Upper lobe of right lung (tissue), 1 donor: ENCODE results near the gene AHNAK. TPM values are rescaled to one million over a fixed set of nuclear protein-coding genes. Genes with fewer than 3 reads are reported as not detected.

Source experiments
- ATAC-seq: fragments of 200-7000 bp; cut with Tn5 transposase; one replicate; pipeline ENCODE4 v1.9.1; 2020; ENCODE audit warnings: mild to moderate bottlenecking, moderate library complexity
- DNase-seq: peaks from one replicate; pipeline ENCODE4 v3.0.0-alpha.2; 2020
- H3K27ac ChIP-seq: fragments of 200-600 bp; one replicate; pipeline ENCODE4 v1.8.0; 2022
- H3K27me3 ChIP-seq: fragments of 200-600 bp; one replicate; pipeline ENCODE4 v1.8.0; 2022; ENCODE audit warnings: mild to moderate bottlenecking
- H3K36me3 ChIP-seq: fragments of 200-600 bp; one replicate; pipeline ENCODE4 v1.8.0; 2022
- H3K4me1 ChIP-seq: fragments of 200-600 bp; one replicate; pipeline ENCODE4 v1.8.0; 2022
- H3K4me3 ChIP-seq: fragments of 200-600 bp; one replicate; pipeline ENCODE4 v1.8.0; 2022; ENCODE audit warnings: mild to moderate bottlenecking
- H3K9me3 ChIP-seq: fragments of 200-600 bp; one replicate; pipeline ENCODE4 v1.8.0; 2022
- intact Hi-C: fragments of 100-400 bp; cut with DNase I; formaldehyde crosslinking; loops from one replicate; pipeline ENCODE4 v1.11.0; 2022
- total RNA-seq: library from RNA; stranded (reverse); fragmentation: NEBNext Ultra II Directional; extraction: Animal tissue kit (Norgen Biotek cat#: 25700); gene quantifications from one replicate; pipeline ENCODE4 v1.2.1, GENCODE V29; 2021
- TF ChIP-seq, protein P1 (sequence below): fragments of 200-600 bp; IDR thresholded peaks from one replicate; pipeline ENCODE4 v1.8.0; 2022; ENCODE audit warnings: antibody characterized with exemption
- donor health status: DM: no; HTN: yes; CAD: no; lungs with severe emphysema.

Gene AHNAK
- total RNA-seq, 1 donor from 2014 or later: 819 TPM

DNA sequence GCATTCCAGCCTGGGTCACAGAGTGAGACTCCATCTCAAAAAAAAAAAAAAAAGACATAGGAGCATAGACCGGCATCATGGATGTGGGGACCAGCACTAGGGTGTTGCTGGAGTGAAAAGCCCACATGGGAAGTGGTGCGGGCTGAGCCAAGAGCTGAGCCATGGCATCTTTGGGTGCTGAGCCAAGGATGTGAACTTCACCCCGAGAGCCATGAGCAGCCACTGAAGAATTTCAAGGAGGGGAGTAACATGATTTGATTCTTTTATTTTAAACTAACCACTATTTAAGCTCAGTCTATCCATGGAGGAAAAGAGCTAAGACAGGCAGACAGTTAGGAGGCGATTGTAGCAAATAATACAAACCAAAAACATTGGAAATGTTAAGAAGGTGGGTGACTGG is 57.4 kb downstream of the AHNAK start:
- no peak for DNase-seq
- Histone ChIP-seq H3K27ac (no peak overlapping the region), H3K4me1 (no peaks in the 10 kb centered on the region), H3K36me3 (no peaks in the 10 kb centered on the region), H3K4me3 (no peak overlapping the region), H3K9me3 (no peaks in the 10 kb centered on the region), H3K27me3 (no peaks in the 10 kb centered on the region)
- ATAC-seq: no peak
- intact Hi-C loops: loop anchor here (10.0 kb wide), 1 partner anchor 54 kb away; no protein-coding TSS in a partner anchor
- TF ChIP-seq, protein P1, sequence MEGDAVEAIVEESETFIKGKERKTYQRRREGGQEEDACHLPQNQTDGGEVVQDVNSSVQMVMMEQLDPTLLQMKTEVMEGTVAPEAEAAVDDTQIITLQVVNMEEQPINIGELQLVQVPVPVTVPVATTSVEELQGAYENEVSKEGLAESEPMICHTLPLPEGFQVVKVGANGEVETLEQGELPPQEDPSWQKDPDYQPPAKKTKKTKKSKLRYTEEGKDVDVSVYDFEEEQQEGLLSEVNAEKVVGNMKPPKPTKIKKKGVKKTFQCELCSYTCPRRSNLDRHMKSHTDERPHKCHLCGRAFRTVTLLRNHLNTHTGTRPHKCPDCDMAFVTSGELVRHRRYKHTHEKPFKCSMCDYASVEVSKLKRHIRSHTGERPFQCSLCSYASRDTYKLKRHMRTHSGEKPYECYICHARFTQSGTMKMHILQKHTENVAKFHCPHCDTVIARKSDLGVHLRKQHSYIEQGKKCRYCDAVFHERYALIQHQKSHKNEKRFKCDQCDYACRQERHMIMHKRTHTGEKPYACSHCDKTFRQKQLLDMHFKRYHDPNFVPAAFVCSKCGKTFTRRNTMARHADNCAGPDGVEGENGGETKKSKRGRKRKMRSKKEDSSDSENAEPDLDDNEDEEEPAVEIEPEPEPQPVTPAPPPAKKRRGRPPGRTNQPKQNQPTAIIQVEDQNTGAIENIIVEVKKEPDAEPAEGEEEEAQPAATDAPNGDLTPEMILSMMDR: no peak

DNA sequence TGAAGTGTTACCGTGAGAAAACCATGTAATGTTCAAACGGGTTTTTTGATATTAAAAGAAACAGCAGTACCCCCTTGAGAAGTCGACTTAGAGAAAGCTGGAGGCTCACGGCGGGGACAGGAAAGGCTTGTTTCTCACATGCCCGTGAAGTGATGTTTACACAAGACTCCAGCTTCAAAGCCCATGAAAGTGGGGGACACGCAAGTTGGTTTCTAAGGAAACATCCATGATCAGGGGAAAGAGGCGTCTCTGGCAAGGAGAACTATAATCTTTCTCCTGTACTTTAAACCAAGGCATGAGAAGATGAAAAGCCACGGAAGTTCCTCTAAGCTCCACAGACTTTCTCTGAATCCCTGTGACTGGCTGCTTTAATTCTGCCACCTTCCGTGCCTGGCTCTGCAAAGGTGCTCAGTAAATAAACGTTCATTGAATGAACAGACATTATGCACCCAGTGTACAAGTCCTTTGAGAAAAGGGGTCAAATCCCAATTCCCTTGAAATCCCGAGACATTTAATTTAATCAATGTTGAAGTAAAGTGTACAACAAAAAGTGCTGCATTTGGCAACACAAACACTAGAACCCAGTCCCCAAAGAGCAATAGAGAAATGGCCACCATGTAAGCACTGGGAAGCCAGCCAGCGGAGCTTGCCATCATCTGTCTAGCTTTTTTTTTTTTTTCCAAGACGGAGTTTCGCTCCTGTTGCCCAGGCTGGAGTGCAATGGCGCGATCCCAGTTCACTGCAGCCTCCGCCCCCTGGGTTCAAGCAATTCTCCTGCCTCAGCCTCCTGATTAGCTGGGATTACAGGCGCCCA is 58.7 kb downstream of the AHNAK start:
- Histone ChIP-seq H3K27ac (no peak overlapping the region), H3K4me1 (no peaks in the 10 kb centered on the region), H3K27me3 (no peaks in the 10 kb centered on the region), H3K4me3 (no peak overlapping the region), H3K36me3 (no peaks in the 10 kb centered on the region), H3K9me3 (no peaks in the 10 kb centered on the region)
- TF ChIP-seq, protein P1: no peak
- ATAC-seq: no peak
- intact Hi-C loops: loop anchor here (10.0 kb wide), 1 partner anchor 53 kb away; no protein-coding TSS in a partner anchor
- DNase-seq: no peak

DNA sequence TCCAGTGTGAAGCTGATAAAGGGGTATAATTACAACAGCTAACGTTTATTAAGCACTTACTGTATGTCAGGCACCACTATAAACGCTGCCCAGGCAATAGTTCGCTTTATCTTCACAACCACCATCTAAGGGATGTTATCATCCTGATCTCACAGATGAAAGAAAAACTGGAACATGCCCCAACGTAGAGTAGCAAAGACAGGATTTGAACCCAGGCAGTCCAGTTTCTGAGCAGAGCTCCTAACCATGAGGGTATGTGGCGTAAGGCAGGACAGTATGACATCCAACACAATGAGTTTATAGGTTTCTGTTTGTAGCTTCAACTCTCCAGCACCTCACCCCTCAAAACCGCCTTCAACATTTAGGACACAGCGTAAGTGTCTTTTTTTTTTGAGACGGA is 59.5 kb downstream of the AHNAK start:
- no peaks in the 10 kb centered on the region for H3K4me1 ChIP-seq
- no peak overlapping the region for H3K4me3 ChIP-seq
- no peaks in the 10 kb centered on the region for H3K9me3 ChIP-seq
- intact Hi-C loops: loop anchor here (10.0 kb wide), 1 partner anchor 52 kb away; no protein-coding TSS in a partner anchor
- H3K36me3 ChIP-seq: no peaks in the 10 kb centered on the region
- H3K27ac ChIP-seq: no peak overlapping the region
- DNase-seq (no peak), ATAC-seq (no peak)
- TF ChIP-seq, protein P1: no peak
- H3K27me3 ChIP-seq: no peaks in the 10 kb centered on the region

DNA sequence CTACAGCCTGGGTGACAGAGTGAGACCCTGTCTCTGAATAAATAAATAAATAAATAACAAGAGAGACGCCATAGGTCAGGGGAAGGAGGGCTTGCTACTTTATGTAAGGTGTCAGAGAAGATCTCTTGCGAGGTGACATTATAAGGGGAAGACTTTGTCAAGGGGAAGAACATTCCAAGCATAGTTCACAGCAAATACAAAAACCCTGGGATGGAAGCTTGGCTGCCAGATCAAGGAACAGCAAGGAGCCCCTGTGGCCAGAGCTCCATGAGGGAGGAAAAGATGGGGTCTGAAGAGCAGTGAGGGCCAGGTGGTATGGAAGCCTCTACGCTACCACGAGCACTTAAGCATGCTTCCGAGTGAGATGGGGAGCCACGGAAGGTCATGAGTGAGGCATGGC is 62.3 kb downstream of the AHNAK start:
- ATAC-seq (no peak), DNase-seq (no peak)
- Histone ChIP-seq H3K9me3 (no peaks in the 10 kb centered on the region), H3K36me3 (no peaks in the 10 kb centered on the region), H3K27me3 (no peaks in the 10 kb centered on the region), H3K27ac (no peak overlapping the region), H3K4me1 (no peaks in the 10 kb centered on the region), H3K4me3 (no peak overlapping the region)
- TF ChIP-seq, protein P1: no peak
- intact Hi-C loops: loop anchor here (10.0 kb wide), 1 partner anchor 50 kb away; no protein-coding TSS in a partner anchor

DNA sequence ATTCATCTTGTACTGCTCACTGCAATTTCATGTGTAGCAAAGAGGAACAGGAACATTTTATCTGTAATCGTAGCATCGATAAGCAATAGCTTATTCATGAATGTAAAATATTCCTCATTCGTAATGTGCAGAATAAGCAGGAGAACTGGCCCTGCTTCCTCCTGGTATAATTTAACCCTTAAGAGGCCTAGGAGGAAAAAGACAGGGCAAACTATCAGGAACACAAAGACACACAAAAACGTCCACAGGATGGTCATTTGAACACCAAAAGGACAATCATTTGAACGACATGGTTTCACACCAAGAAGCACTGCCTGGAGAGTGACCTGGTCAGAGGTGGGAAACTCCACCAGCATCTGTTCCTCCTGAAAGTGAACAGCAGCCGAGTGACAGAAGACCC is 63.9 kb downstream of the AHNAK start:
- Histone ChIP-seq H3K9me3 (no peaks in the 10 kb centered on the region), H3K27me3 (no peaks in the 10 kb centered on the region), H3K4me1 (no peaks in the 10 kb centered on the region), H3K4me3 (no peak overlapping the region), H3K36me3 (no peaks in the 10 kb centered on the region), H3K27ac (no peak overlapping the region)
- no peak for ATAC-seq
- intact Hi-C loops: loop anchor here (10.0 kb wide), 1 partner anchor 48 kb away; no protein-coding TSS in a partner anchor
- DNase-seq: no peak
- TF ChIP-seq, protein P1: no peak
